ENCODE results near the gene ATG14. TPM values are rescaled to one million over a fixed set of nuclear protein-coding genes. Genes with fewer than 3 reads are reported as not detected.

ATG14 gene
- total RNA-seq, 4 donors from 2014 or later = 10.3 to 18.9 (median 13.9) TPM

GRCh38 chr14:55451950-55452349 lies 40.3 kb upstream of the ATG14 start:
- H3K36me3 ChIP-seq = no peaks in the 10 kb centered on the region
- no peaks in the 10 kb centered on the region for H3K27me3 ChIP-seq
- H3K4me1 ChIP-seq = peaks cover 0 to 35% (median 0%) of the 10 kb centered on the region in 4 donors
- H3K4me3 ChIP-seq = no peak overlapping the region
- no peak overlapping the region for H3K27ac ChIP-seq
- H3K9me3 ChIP-seq = no peaks in the 10 kb centered on the region
- TF ChIP-seq POLR2A (IDR thresholded peaks at IDR 0.05) = no peak
- TF ChIP-seq CTCF (IDR thresholded peaks at IDR 0.05) = no peak
- no peak for DNase-seq

DNA sequence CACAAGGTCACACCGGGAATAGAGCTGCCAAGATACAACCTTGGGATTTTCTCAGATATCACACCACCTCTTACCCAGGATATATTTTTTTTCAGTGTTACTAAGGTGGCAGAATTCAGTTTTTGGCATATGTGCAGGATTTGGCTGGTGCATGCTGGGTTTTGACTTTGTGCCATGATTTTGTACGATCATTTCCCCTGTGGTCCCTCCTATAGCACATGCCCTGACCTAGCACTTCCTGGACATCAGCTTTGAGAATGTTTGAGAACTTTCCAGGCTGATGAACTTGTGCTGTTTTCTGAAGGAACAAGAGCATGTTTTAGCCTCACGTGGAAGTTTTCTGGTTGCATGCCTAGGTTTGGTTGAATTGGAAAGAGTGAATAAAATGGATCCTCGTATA lies 39.8 kb upstream of the ATG14 start:
- Histone ChIP-seq H3K9me3 (no peaks in the 10 kb centered on the region), H3K4me1 (peaks cover 0 to 35% (median 0%) of the 10 kb centered on the region in 4 donors), H3K27ac (no peak overlapping the region), H3K27me3 (no peaks in the 10 kb centered on the region), H3K36me3 (no peaks in the 10 kb centered on the region), H3K4me3 (no peak overlapping the region)
- no peak for DNase-seq
- TF ChIP-seq CTCF (IDR thresholded peaks at IDR 0.05) = no peak
- TF ChIP-seq POLR2A (IDR thresholded peaks at IDR 0.05) = no peak

DNA sequence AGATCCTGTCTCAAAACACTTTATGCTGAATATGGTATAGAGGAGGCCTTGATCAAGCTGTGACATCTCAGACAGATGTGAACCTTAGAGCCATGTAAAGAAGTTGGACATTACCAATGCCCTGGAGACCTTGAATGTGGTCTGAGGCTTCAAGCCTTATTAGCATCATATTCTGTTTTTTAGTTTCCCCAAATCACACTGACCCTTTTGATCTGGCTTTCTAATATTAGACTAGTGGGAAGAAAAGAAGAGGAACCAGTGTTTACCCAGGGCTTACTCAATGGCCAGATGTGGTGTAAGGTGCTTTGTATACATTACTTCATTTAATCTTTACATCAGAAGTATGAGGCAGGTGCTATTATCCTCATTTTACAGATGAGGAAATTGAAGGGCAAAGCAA lies 39.4 kb upstream of the ATG14 start:
- Histone ChIP-seq H3K27ac (no peak overlapping the region), H3K4me3 (no peak overlapping the region), H3K4me1 (peaks cover 0 to 35% (median 0%) of the 10 kb centered on the region in 4 donors), H3K36me3 (no peaks in the 10 kb centered on the region), H3K27me3 (no peaks in the 10 kb centered on the region), H3K9me3 (no peaks in the 10 kb centered on the region)
- DNase-seq = no peak
- TF ChIP-seq POLR2A (IDR thresholded peaks at IDR 0.05) = no peak
- no peak for TF ChIP-seq CTCF (IDR thresholded peaks at IDR 0.05)

- Histone ChIP-seq H3K27me3 (no peaks in the 10 kb centered on the region), H3K36me3 (no peaks in the 10 kb centered on the region), H3K27ac (no peak overlapping the region), H3K4me3 (no peak overlapping the region), H3K4me1 (peaks cover 0 to 35% (median 0%) of the 10 kb centered on the region in 4 donors), H3K9me3 (no peaks in the 10 kb centered on the region)
- TF ChIP-seq CTCF (IDR thresholded peaks at IDR 0.05) = no peak
- no peak for TF ChIP-seq POLR2A (IDR thresholded peaks at IDR 0.05)
- DNase-seq = no peak
Observed at GRCh38 chr14:55450539-55450938, 38.9 kb upstream of the ATG14 start.

- DNase-seq = no peak
- Histone ChIP-seq H3K27me3 (no peaks in the 10 kb centered on the region), H3K36me3 (no peaks in the 10 kb centered on the region), H3K27ac (no peak overlapping the region), H3K4me1 (peaks cover 0 to 35% (median 0%) of the 10 kb centered on the region in 4 donors), H3K4me3 (no peak overlapping the region), H3K9me3 (no peaks in the 10 kb centered on the region)
- TF ChIP-seq CTCF (IDR thresholded peaks at IDR 0.05) (no peak), POLR2A (IDR thresholded peaks at IDR 0.05) (no peak)
Observed at GRCh38 chr14:55450124-55450523, 38.5 kb upstream of the ATG14 start.

- Histone ChIP-seq H3K27ac (no peak overlapping the region), H3K27me3 (no peaks in the 10 kb centered on the region), H3K9me3 (no peaks in the 10 kb centered on the region), H3K4me1 (peaks cover 0 to 26% (median 0%) of the 10 kb centered on the region in 4 donors), H3K36me3 (no peaks in the 10 kb centered on the region), H3K4me3 (no peak overlapping the region)
- no peak for DNase-seq
- TF ChIP-seq CTCF (IDR thresholded peaks at IDR 0.05) (no peak), POLR2A (IDR thresholded peaks at IDR 0.05) (no peak)
Observed at GRCh38 chr14:55449116-55449515, 37.5 kb upstream of the ATG14 start.

All from Peyer's patch (tissue), 4 donors.